Endodermal cell (in vitro differentiated cells): ENCODE data around the gene ORMDL3. TPM values are rescaled to one million over a fixed set of nuclear protein-coding genes. Genes with fewer than 3 reads are reported as not detected.

Experiments
- DNase-seq: peaks from one replicate; pipeline ENCODE4 v3.0.0-alpha.2; 2017
- H3K27ac ChIP-seq: 2 replicates; pipeline ENCODE4 v1.5.1; 2013; ENCODE audit warnings: mild to moderate bottlenecking, low read depth, low read length, moderate library complexity
- H3K27me3 ChIP-seq: 2 replicates; pipeline ENCODE4 v1.6.1; 2013; ENCODE audit warnings: mild to moderate bottlenecking, low read length, moderate library complexity; ENCODE audit not compliant: insufficient read depth, control insufficient read depth, poor library complexity, severe bottlenecking
- H3K36me3 ChIP-seq: 2 replicates; pipeline ENCODE4 v1.7.0; 2013; ENCODE audit warnings: mild to moderate bottlenecking, low read length, moderate library complexity; ENCODE audit not compliant: control insufficient read depth, insufficient read depth
- H3K4me1 ChIP-seq: one replicate; pipeline ENCODE4 v1.7.0; 2013; ENCODE audit warnings: low read length; ENCODE audit not compliant: control insufficient read depth, insufficient read depth
- H3K4me3 ChIP-seq: 2 replicates; pipeline ENCODE4 v1.5.1; 2013; ENCODE audit warnings: mild to moderate bottlenecking, low read length, moderate library complexity
- H3K9ac ChIP-seq: 2 replicates; pipeline ENCODE4 v1.6.1; 2013; ENCODE audit warnings: mild to moderate bottlenecking, low read length, moderate library complexity; ENCODE audit not compliant: poor library complexity, severe bottlenecking; ENCODE audit errors: extremely low read depth
- H3K9me3 ChIP-seq: 2 replicates; pipeline ENCODE4 v1.6.1; 2013; ENCODE audit warnings: mild to moderate bottlenecking, low read length, moderate library complexity; ENCODE audit not compliant: control insufficient read depth
- H3K27ac Mint-ChIP-seq: 2 replicates; pipeline ENCODE4 v1.8.0; 2020; ENCODE audit warnings: mixed read lengths
- H3K27me3 Mint-ChIP-seq: 2 replicates; pipeline ENCODE4 v1.8.0; 2021; ENCODE audit warnings: mild to moderate bottlenecking, mixed read lengths; ENCODE audit not compliant: insufficient read depth
- H3K36me3 Mint-ChIP-seq: 2 replicates; pipeline ENCODE4 v1.8.0; 2020; ENCODE audit warnings: low read depth, mixed read lengths
- H3K4me1 Mint-ChIP-seq: 2 replicates; pipeline ENCODE4 v1.8.0; 2020; ENCODE audit warnings: mixed read lengths
- H3K4me3 Mint-ChIP-seq: 2 replicates; pipeline ENCODE4 v1.8.0; 2020; ENCODE audit warnings: mild to moderate bottlenecking, moderate library complexity, mixed read lengths
- H3K9me3 Mint-ChIP-seq: 2 replicates; pipeline ENCODE4 v1.8.0; 2020; ENCODE audit warnings: mild to moderate bottlenecking, mixed read lengths
- CTCF ChIP-seq: fragments of 200-600 bp; sonication (generic); conservative IDR thresholded peaks from 2 replicates; pipeline ENCODE4 v1.5.0; 2021; ENCODE audit warnings: antibody characterized with exemption, mild to moderate bottlenecking
- WGBS, 2 experiments: methylation state at CpG; one replicate each; pipeline versions ENCODE4 v1.1.5 to v1.1.7; 2013; ENCODE audit warnings: missing lambda C conversion rate in 2 of 2, mixed read lengths in 1 of 2; ENCODE audit not compliant: insufficient coverage in 1 of 2, insufficient read length in 1 of 2; 5-methylcytosine and 5-hydroxymethylcytosine counted together
- total RNA-seq, 2 donors: library from RNA; stranded (reverse); fragmentation: NEBNext Ultra II Directional in 1 of 2; extraction: Animal tissue kit (Norgen Biotek cat#: 25700) in 1 of 2; gene quantifications; 2 replicates in 1 of 2; 3 replicates in 1 of 2; pipeline ENCODE4 v1.2.1, GENCODE V29; 2021

Gene ORMDL3
- total RNA-seq, 2 donors from 2014 or later, result 77.7 to 83.8 TPM

GRCh38 chr17:39920218-39921210 is 6.9 kb downstream of the ORMDL3 start:
- no peak for TF ChIP-seq CTCF
- Mint-ChIP-seq H3K9me3 (no peaks in the 10 kb centered on the region), H3K4me3 (no peak overlapping the region), H3K27me3 (no peaks in the 10 kb centered on the region), H3K4me1 (peaks cover 12% of the 10 kb centered on the region), H3K27ac (no peak overlapping the region), H3K36me3 (peaks cover 43% of the 10 kb centered on the region)
- DNase-seq, result no peak
- Histone ChIP-seq H3K4me1 (no peaks in the 10 kb centered on the region), H3K9me3 (no peaks in the 10 kb centered on the region), H3K4me3 (no peak overlapping the region), H3K27me3 (no peaks in the 10 kb centered on the region), H3K27ac (no peak overlapping the region), H3K36me3 (peaks cover 41% of the 10 kb centered on the region), H3K9ac (no peak overlapping the region)
- 93 to 95% methylated on average over 12 to 19 of the region's 19 CpGs for WGBS, 2 experiments

- 95 to 98% methylated on average over 7 to 9 of the region's 9 CpGs for WGBS, 2 experiments
- peaks cover 41% of the 10 kb centered on the region for H3K36me3 Mint-ChIP-seq
- no peak for TF ChIP-seq CTCF
- H3K27me3 ChIP-seq, result no peaks in the 10 kb centered on the region
- no peak overlapping the region for H3K9ac ChIP-seq
- H3K9me3 ChIP-seq, result no peaks in the 10 kb centered on the region
- no peaks in the 10 kb centered on the region for H3K4me1 ChIP-seq
- no peaks in the 10 kb centered on the region for H3K9me3 Mint-ChIP-seq
- H3K4me1 Mint-ChIP-seq, result peaks cover 2% of the 10 kb centered on the region
- no peak overlapping the region for H3K4me3 ChIP-seq
- H3K36me3 ChIP-seq, result peaks cover 41% of the 10 kb centered on the region
- no peak overlapping the region for H3K27ac ChIP-seq
- H3K4me3 Mint-ChIP-seq, result no peak overlapping the region
- no peaks in the 10 kb centered on the region for H3K27me3 Mint-ChIP-seq
- DNase-seq, result no peak
- no peak overlapping the region for H3K27ac Mint-ChIP-seq
Measured at GRCh38 chr17:39919087-39919683, 8.2 kb downstream of the ORMDL3 start.

- H3K9me3 Mint-ChIP-seq, result no peaks in the 10 kb centered on the region
- H3K4me1 Mint-ChIP-seq, result no peaks in the 10 kb centered on the region
- no peaks in the 10 kb centered on the region for H3K4me1 ChIP-seq
- H3K4me3 Mint-ChIP-seq, result no peak overlapping the region
- no peaks in the 10 kb centered on the region for H3K27me3 ChIP-seq
- peaks cover 19% of the 10 kb centered on the region for H3K36me3 ChIP-seq
- H3K4me3 ChIP-seq, result no peak overlapping the region
- WGBS, 2 experiments, result 91 to 97% methylated on average over 4 to 7 of the region's 7 CpGs
- no peak overlapping the region for H3K9ac ChIP-seq
- peaks cover 34% of the 10 kb centered on the region for H3K36me3 Mint-ChIP-seq
- TF ChIP-seq CTCF, result peak; percentile 61
- no peaks in the 10 kb centered on the region for H3K27me3 Mint-ChIP-seq
- no peak overlapping the region for H3K27ac Mint-ChIP-seq
- no peak for DNase-seq
- no peak overlapping the region for H3K27ac ChIP-seq
- no peaks in the 10 kb centered on the region for H3K9me3 ChIP-seq
Measured at GRCh38 chr17:39916918-39917317, 10.5 kb downstream of the ORMDL3 start.
